Hematopoietic multipotent progenitor cell treated with erythropoietin and hydrocortisone succinate and interleukin-3 and kit ligand, for 17 days (in vitro differentiated cells): ENCODE results near the gene SETD3.
"Not testable (repeated sequence)": the region's sequence is repeated elsewhere in the genome, so short reads cannot be mapped to it uniquely, and the experiment has no call there.

ENCODE experiments used
- DNase-seq: peaks from one replicate; pipeline ENCODE4 v3.0.0-alpha.2; 2015; ENCODE audit warnings: low spot score

The SETD3 gene

DNA sequence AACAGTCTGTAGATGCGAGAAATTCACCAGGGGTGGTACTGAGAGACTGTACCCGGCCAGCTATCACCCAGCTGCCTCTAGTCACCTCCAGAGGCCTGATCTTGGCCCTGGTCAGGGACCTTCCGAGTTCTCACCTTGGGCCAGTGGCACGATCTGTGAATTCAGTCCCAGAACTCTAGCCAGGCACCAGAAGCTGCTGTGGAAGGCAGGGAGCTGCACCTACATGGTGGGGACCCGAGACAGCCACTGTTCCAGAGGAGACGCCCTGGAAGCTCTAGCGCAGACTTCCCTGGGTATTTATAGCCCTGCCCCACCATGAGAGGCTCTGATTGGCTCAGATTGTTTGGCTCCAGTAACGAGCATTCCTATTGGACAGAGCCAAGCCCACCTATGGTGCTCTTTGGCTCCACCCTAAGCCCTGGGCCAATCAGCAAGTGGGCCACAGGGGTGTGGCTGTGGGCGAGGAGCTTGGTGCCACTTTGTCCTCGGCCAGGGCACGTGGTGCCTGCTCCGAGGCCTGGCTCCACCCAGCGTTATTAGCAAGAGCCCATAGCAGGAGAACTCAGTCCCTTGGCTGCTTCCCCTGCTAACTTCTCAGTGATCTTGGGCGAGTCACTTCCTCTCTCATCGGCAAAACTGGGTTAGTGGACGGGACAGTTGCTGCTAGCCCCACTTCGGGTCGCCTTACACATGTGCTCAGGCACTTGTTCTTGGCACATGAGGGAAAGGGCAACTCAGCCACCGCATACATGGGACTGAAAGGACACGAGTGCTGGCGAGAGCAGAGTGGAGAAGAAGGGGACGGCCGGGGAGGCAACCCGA, 119.7 kb downstream of the SETD3 start:
- DNase-seq = no peak

DNA sequence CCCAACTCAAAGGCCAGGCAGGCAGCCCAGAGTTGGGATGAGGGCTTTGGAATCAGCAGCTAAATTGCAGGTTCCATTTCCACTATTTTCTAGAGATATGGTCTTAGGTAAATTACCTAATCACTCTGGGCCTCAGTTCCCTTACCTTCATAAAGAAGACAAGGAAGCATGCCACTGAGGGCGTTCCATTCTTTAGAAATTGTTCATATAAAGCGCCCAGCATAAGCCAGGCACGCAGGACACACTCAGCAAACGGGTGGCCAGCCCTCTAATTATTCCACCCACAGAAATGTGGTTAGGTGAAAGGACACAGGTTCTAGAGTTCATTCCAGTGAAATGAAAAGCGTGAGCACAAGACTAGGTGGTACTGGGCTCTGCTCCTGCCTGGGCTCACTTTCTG, 120.8 kb downstream of the SETD3 start:
- no peak for DNase-seq

DNA sequence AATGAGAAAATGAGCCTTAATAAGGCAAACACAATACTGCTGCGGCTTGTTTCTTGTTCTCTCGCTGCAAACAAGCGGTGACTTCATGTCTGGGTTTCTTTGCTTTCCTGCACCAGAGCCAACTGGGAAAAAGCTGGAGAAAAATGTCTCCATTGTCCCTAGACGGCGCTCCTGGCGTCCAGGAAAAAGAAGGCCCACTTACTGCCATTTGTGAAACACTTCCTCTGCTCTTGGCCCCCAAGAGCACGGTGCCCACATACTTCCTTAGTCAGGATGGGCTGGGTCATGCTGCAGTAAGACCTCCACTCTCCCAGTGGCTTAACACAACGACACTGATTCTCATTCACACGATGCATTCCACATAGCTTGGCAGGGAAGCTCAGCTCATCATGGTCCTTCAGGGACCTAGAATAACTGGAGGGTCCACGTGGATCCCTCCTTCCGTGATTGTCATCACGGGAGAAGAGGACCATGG, 122.7 kb downstream of the SETD3 start:
- DNase-seq = no peak

DNA sequence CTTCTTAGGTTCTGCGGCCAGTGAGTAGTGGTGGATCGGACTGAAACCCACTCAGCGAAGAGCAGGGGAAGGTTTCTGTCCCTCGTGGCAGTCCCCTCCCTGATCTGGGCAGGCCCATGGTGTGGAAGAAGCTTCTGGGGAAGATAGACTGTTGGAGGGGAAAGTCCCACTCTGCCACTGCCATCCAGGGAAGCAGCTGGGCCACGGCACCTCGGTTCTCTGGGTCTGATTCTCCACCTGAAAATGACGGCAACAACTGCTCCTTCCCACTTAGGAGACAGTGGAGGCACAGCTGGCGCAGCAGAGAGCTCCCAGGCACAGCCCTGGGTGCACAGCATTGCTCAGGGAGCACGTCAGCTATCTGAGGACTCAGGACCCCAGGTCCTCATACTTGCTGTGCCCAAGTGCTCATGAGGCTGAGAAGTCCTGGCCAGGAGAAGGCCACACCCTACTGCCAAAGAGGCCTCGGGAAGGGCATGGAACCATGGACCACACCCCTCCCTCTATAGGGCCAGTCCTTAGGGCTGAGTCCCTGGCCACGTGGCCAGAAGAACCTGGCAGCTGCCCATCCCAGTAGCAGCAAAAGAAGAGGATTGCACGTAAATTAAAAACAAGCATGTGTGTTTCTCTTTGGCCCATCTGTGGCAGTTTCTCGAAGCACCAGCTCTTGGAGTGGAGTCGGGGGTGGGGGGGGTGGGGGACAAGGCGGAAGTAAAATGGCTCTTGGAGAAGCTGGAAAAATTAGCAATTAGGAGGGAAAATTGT, 123.3 kb downstream of the SETD3 start:
- no peak for DNase-seq

DNA sequence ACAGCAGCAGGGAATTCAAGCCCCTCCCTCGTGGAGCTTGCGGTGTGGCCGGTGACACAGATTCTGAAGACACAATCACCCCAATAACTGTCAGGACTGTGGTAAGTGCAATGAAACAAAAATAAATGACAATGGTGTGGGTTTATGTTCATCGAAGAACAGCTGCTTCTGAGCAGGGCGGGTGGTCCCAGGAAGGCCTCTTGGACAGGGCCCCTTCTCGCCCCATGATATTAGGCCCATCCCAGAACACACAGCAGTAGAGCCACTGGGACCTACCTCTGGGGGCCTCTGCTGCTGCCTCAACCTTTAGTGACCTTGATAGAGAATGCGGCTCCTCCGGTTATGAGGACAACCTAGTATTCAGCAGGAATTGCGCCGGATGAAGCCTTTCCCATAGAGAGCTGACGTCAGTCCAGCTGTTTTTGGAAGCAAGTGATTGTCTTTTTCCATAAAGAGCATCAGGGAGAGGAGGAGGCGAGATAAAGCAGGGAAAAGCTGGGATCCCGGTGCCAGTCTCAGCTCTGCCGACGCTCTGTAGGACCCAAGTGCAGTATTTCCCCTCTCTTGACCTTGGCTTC, 124.5 kb downstream of the SETD3 start:
- DNase-seq = no peak

DNA sequence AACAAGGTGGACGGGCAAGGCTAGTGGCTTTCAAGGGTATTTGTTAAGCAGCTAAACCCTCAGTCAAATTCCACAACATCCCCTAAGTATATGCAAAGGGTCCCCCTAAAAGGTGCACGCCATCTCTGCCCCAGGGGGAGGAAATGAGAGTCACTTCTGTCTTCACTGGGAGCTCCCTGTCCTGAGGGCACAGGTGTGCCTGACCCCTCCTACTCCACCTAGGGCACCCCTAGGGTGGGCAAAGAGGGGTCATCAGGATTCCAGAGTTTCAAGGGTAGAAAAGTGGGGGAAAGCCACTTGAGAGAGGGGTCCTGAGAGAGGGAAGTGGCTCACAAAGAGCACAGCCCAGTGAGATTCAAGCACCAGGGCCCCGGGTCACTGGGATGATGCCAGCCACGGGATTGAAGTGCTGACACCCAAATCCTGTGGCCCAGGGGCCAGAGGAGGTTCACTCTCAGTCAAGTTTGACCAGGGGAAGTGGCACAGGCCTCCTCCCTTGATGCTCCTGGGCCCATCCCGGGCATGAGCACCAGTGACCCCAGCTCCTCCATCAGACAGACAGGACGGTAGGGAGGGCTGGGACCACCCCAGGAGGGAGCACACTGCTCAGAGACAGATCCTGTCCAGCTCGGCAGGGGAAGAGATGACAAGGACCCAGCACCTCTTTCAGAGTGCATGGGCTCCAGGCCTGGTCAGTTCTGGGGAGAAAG, 126.3 kb downstream of the SETD3 start:
- DNase-seq = no peak

DNA sequence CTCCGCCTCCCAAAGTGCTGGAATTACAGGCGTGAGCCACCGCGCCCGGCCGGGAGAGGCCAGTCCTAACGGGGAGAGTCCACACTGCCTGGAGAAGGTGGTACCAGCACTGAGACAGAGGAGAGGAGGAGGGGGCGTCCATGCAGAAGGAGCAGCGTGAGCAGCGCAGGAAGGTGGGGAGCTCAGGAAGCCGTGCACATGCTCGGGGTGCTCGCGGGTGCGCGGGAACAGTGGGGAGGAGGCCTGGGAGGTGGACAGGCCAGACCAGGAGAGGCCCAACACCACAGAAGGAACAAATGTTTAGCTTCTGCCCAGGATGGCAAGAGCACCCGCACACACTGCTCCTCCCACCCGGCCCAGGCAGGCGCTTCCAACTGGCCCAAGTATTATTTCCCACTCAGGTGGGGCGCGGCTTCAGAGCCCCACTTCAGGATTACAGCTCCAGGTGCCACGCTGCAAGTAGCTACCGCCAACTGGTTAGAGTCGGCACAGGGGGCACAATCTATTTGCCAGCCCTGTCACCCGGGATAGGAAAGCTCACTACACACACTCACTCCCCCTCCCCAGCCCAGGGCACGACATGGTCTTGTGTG, 127.9 kb downstream of the SETD3 start:
- no peak for DNase-seq

DNA sequence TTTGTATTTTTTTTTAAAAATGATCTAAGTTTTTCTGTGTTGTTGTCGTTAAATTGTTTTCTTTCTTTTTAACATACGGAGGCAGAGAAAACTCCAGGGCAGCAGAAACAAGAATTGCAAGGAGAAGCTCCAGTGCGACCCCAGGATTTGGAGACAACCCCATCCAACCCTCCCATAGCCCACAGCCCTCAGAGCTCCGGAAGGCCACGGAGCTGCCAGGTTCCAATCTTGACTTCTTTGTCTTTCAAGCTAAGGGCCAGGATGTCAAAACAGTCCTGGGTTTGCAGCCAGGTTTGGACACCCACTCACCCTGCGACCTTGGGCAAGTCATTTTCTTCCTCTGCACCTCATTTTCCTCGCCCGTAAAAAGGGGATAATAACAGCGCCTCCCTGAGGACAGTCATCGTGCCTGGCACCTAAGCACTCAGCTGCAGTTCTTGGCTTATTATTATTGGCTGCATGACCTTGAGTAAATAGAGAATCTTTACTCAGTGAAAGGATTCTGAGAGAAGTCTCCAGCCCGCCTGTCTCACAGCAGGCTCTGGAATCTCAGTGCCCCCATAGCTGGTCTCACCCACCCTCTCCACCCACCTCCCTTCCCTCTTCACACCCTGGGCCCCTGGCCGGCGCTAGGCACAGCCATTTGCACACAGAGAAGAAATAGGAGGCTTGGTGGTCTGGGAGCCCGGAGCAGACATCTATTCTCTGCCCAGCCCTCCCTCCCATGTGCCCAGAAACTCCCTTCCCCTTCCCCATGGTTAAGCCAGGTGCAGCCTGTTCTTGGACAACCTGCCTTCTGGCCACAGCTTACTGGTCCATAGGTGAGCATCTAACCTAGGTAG, 129.3 kb downstream of the SETD3 start:
- DNase-seq = no peak

DNA sequence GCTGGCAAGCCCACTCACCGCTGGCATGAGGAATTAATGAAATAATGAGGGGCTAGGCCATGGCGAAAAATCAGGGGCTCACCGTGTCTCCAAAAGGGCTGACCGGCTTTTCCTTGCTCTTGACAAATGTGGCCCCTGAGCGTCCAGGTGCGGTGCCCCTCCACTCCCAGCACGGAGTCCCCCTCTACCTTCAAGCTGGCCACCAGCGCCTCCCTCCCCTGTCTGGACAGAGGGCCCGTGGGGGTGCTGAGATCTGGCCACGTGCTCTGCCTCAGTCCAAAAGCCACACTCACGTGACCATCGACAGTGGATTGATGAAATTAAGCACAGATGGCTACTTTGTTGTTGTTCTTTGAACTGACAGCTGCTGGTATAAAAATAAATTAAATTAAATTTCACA, 129.9 kb downstream of the SETD3 start:
- DNase-seq = no peak

DNA sequence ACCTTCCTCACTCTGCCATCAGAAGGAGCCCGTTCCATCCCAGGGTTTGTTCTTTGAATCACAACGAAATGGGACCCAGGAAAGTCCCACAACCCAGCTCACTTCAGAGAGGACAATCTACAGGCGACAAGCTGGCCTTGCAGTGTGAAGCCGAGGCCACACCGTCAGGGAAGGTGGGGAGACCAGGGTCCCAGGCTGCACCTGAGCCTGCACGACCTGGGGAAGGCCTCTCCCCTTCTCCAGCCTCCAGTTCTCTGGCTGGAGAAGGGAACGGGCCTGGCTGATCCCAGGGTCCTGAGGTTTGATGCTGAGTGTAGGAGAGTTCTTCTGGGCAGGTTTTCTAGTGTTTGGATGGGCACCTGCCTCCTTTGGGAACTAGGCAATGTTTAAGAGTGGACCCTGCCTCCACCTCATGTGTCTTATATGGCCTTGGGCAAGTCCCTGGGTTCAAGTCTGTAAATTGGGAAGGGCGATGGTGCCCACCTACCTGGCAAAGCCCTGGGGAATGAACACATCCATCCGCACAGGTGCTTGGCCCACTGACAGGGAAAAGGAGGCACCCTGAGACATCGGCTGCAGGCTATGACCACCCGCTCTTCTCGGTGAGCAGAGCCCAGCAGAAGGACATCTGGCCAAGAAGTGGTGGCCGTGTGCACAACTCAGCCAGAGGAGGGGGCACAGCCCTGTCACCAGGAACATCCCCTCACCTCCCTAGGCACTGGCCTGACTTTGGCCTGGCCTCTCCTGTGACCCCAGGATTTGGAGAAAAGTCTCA, 130.8 kb downstream of the SETD3 start:
- no peak for DNase-seq

DNA sequence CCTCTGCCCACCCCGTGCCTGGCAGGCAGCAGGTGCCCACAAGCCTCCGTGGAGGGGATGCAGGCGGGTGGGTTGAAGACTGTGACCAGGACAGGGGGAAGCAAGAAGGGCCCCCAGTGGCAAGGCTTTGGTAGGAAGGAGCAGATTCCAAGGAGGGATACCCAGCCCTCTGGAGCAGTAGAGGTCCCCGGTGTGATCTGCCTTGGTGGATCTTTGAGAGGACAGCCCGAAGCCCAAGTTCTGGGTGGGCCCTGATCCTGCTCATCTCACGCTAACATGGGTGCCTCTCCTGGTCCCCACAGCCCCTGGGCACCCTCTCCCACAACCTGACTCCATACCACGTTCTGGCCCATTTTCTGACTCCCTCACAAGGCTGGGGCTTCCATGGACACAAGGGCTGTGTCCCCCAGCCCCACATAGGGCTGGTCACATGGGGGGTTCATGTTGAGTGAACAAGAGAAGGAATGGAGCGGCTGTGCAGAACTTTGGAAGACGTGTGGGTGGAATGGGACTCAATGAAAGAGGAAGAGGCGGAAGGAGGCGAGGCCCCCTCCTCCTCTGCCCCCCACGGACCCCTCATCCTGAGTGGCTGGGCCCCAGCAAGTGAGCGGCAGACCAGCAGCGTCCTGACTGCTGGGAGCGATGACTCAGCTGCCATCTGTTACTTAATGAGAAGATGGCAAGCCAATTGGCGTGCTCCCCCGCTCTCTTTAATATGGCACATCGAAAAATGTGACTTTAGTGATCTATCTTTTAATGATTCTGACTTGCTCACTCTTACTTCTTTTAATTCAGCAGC, 131.6 kb downstream of the SETD3 start:
- DNase-seq = no peak

DNA sequence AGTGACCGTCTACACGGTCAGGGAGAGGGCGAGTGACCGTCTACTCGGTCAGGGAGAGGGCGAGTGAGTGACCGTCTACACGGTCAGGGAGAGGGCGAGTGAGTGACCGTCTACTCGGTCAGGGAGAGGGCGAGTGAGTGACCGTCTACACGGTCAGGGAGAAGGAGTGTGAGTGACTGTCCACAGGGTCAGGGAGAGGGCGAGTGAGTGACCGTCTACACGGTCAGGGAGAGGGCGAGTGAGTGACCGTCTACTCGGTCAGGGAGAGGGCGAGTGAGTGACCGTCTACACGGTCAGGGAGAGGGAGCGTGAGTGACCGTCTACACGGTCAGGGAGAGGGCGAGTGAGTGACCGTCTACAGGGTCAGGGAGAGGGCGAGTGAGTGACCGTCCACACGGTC, 132.4 kb downstream of the SETD3 start:
- DNase-seq = not testable (repeated sequence)
